Activated CD4-positive, alpha-beta T cell treated with anti-CD3 and anti-CD28 coated beads, Interleukin-2, amount 10 ng/mL, durations not matched to agents 24 days and 14 days (primary cell): ENCODE measurements around the gene GGTLC1. TPM values are rescaled to one million over a fixed set of nuclear protein-coding genes. Genes with fewer than 3 reads are reported as not detected.

Source experiments
- DNase-seq: peaks from one replicate; pipeline ENCODE4 v3.0.0; 2022
- H3K27ac Mint-ChIP-seq: one replicate; pipeline ENCODE4 v1.8.0; 2022; ENCODE audit warnings: mild to moderate bottlenecking, mixed read lengths
- H3K27me3 Mint-ChIP-seq: one replicate; pipeline ENCODE4 v1.8.0; 2022; ENCODE audit warnings: mixed read lengths
- H3K36me3 Mint-ChIP-seq: one replicate; pipeline ENCODE4 v1.8.0; 2022; ENCODE audit warnings: low read depth, mild to moderate bottlenecking, mixed read lengths
- H3K4me1 Mint-ChIP-seq: one replicate; pipeline ENCODE4 v1.8.0; 2021; ENCODE audit warnings: mixed read lengths
- H3K4me3 Mint-ChIP-seq: one replicate; pipeline ENCODE4 v1.8.0; 2022; ENCODE audit warnings: mild to moderate bottlenecking, moderate library complexity, mixed read lengths
- H3K9me3 Mint-ChIP-seq: one replicate; pipeline ENCODE4 v1.8.0; 2021; ENCODE audit warnings: mixed read lengths
- intact Hi-C: fragments of 100-400 bp; cut with micrococcal nuclease; formaldehyde crosslinking; loops from one replicate; pipeline ENCODE4 v1.15.1; 2023
- total RNA-seq: library from RNA; stranded (reverse); gene quantifications from 2 replicates; pipeline ENCODE4 v1.2.3, GENCODE V29; 2022

The GGTLC1 gene
- total RNA-seq, 1 donor from 2014 or later, result not detected

- no peak overlapping the region for H3K4me3 Mint-ChIP-seq
- no peaks in the 10 kb centered on the region for H3K36me3 Mint-ChIP-seq
- intact Hi-C loops, result no loop called here
- H3K27me3 Mint-ChIP-seq, result peaks cover 7% of the 10 kb centered on the region
- H3K9me3 Mint-ChIP-seq, result peaks cover 7% of the 10 kb centered on the region
- no peaks in the 10 kb centered on the region for H3K4me1 Mint-ChIP-seq
- H3K27ac Mint-ChIP-seq, result no peak overlapping the region
- no peak for DNase-seq
Observed at GRCh38 chr20:23966927-23967615, 21.5 kb downstream of the GGTLC1 start.

DNA sequence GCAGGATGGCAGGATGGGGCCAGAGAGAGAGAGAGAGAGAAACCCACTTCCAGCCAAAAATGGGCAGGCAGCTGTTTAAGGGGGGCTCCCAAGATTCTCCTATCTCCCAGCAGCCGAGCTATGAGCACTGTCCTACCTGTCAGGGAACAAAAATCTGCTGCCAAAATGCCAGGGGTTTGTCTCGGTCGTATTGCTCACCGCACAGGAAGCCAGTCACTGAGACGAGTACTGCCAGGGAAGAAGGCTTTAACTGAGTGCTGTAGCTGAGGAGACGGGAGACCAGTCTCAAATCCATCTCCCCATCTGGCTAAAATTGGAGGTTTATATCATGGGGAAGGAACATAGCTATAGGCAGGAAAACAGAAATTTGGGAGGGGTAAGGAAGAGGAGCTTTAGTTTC is 22.3 kb downstream of the GGTLC1 start:
- intact Hi-C loops, result no loop called here
- no peak for DNase-seq
- Mint-ChIP-seq H3K4me1 (no peaks in the 10 kb centered on the region), H3K4me3 (no peak overlapping the region), H3K36me3 (no peaks in the 10 kb centered on the region), H3K9me3 (peaks cover 7% of the 10 kb centered on the region), H3K27me3 (peaks cover 10% of the 10 kb centered on the region), H3K27ac (no peak overlapping the region)

DNA sequence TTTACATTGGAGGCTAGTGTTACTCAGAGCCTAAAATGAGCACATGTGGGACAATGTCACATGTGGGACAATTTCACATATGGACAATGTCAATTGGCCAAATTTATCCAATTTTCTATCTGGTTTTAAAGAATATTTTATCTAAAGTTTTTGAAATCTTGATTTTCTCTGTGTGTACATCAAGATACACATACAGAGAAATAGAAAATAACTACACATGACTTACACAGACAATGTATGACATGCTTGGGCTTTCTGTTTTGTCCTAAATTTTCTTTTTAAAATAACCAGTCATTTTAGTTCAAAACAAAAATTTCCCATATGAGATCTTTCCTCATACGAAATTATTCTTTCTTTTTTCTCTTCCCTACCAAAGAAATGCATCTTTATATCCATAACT is 24.6 kb downstream of the GGTLC1 start:
- no peak overlapping the region for H3K4me3 Mint-ChIP-seq
- no peaks in the 10 kb centered on the region for H3K36me3 Mint-ChIP-seq
- intact Hi-C loops, result no loop called here
- H3K27ac Mint-ChIP-seq, result no peak overlapping the region
- H3K27me3 Mint-ChIP-seq, result peaks cover 18% of the 10 kb centered on the region
- DNase-seq, result no peak
- peaks cover 7% of the 10 kb centered on the region for H3K9me3 Mint-ChIP-seq
- no peaks in the 10 kb centered on the region for H3K4me1 Mint-ChIP-seq

GRCh38 chr20:23962272-23962671 is 26.3 kb downstream of the GGTLC1 start:
- Mint-ChIP-seq H3K4me1 (no peaks in the 10 kb centered on the region), H3K4me3 (no peak overlapping the region), H3K9me3 (peaks cover 7% of the 10 kb centered on the region)

DNA sequence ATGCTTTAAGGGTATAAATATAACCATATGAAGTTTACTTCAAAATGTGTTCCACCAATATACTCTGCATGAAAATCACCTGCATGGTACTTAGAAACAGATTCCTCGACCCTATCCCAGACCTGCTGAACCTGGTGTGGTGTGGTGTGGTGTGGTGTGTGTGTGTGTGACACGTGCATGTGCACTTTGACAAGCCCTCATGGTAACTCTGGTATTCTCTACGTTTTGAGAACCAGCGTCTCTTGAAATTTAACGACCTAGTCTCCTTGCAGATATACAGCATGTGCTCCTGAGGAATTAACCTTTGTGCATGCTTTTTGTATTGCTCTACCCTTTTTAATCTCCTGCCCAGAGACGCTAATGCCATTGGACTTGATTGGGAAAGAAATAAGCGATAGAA is 29.5 kb downstream of the GGTLC1 start:
- peaks cover 3% of the 10 kb centered on the region for H3K9me3 Mint-ChIP-seq
- H3K4me1 Mint-ChIP-seq, result no peaks in the 10 kb centered on the region
- no peak for DNase-seq
- no peaks in the 10 kb centered on the region for H3K36me3 Mint-ChIP-seq
- no peak overlapping the region for H3K4me3 Mint-ChIP-seq
- H3K27ac Mint-ChIP-seq, result no peak overlapping the region
- peaks cover 21% of the 10 kb centered on the region for H3K27me3 Mint-ChIP-seq
- intact Hi-C loops, result no loop called here

More at GRCh38 chr20:23962272-23962671, 26.3 kb downstream of the GGTLC1 start:
- Mint-ChIP-seq H3K36me3 (no peaks in the 10 kb centered on the region), H3K27ac (no peak overlapping the region), H3K27me3 (peaks cover 18% of the 10 kb centered on the region)
- no peak for DNase-seq
- intact Hi-C loops, result no loop called here

- DNase-seq, result no peak
- H3K36me3 Mint-ChIP-seq, result no peaks in the 10 kb centered on the region
Observed at GRCh38 chr20:23955896-23956295, 32.7 kb downstream of the GGTLC1 start.

DNA sequence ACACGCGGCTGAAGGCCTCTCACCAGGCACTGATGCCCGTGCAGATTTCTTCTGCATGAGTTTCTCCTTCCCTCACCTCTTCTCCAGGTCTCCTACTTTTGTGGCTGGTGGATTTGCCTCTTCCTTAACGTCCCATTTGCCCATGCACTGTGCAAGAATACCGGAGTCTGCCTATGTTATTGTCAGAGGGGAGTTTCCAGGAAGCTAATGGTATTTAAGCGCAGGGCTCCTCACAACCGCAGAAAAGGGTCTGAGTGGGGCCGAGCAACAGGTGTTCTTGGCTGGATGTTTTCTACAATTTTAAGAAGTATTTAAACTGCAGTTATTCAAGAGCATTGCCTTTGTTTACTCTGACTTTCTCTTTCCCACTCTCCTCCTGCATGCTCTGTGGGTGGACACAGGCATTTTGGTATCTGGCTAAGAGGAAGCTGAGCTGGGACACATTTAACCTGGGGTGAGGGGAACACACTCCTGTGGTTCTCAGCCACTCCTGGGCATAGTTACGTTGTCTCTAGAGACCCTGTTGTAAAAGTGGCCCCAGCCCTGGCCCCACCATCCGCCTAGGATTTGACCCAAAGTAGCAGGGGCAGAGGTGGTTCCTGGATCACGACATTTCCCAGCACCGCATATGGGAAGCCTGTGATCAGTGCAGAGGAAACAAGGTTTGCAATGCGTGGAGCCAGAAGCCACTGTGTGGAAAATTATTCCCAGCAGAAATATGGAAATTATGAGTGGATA is 34.4 kb downstream of the GGTLC1 start:
- Mint-ChIP-seq H3K4me3 (no peak overlapping the region), H3K27ac (no peak overlapping the region), H3K4me1 (no peaks in the 10 kb centered on the region), H3K36me3 (no peaks in the 10 kb centered on the region), H3K9me3 (no peaks in the 10 kb centered on the region), H3K27me3 (peaks cover 13% of the 10 kb centered on the region)
- no peak for DNase-seq
- intact Hi-C loops, result no loop called here

More at GRCh38 chr20:23955896-23956295, 32.7 kb downstream of the GGTLC1 start:
- peaks cover 11% of the 10 kb centered on the region for H3K27me3 Mint-ChIP-seq
- H3K4me3 Mint-ChIP-seq, result no peak overlapping the region
- intact Hi-C loops, result no loop called here
- no peaks in the 10 kb centered on the region for H3K4me1 Mint-ChIP-seq
- H3K27ac Mint-ChIP-seq, result no peak overlapping the region
- no peaks in the 10 kb centered on the region for H3K9me3 Mint-ChIP-seq

GRCh38 chr20:23946206-23946605 is 42.4 kb downstream of the GGTLC1 start:
- H3K27me3 Mint-ChIP-seq, result peaks cover 19% of the 10 kb centered on the region
- no peaks in the 10 kb centered on the region for H3K4me1 Mint-ChIP-seq
- H3K4me3 Mint-ChIP-seq, result no peak overlapping the region
- H3K9me3 Mint-ChIP-seq, result no peaks in the 10 kb centered on the region
- no peaks in the 10 kb centered on the region for H3K36me3 Mint-ChIP-seq
- no peak for DNase-seq
- intact Hi-C loops, result no loop called here
- no peak overlapping the region for H3K27ac Mint-ChIP-seq

- peaks cover 8% of the 10 kb centered on the region for H3K27me3 Mint-ChIP-seq
- H3K9me3 Mint-ChIP-seq, result no peaks in the 10 kb centered on the region
- H3K27ac Mint-ChIP-seq, result no peak overlapping the region
- intact Hi-C loops, result no loop called here
- no peak overlapping the region for H3K4me3 Mint-ChIP-seq
- no peaks in the 10 kb centered on the region for H3K4me1 Mint-ChIP-seq
- no peaks in the 10 kb centered on the region for H3K36me3 Mint-ChIP-seq
- no peak for DNase-seq
Observed at GRCh38 chr20:23943304-23943703, 45.3 kb downstream of the GGTLC1 start.

GRCh38 chr20:23939641-23940040 is 48.9 kb downstream of the GGTLC1 start:
- Mint-ChIP-seq H3K27ac (no peak overlapping the region), H3K36me3 (no peaks in the 10 kb centered on the region), H3K4me3 (no peak overlapping the region), H3K27me3 (peaks cover 4% of the 10 kb centered on the region), H3K9me3 (no peaks in the 10 kb centered on the region), H3K4me1 (no peaks in the 10 kb centered on the region)
- DNase-seq, result no peak
- intact Hi-C loops, result no loop called here

DNA sequence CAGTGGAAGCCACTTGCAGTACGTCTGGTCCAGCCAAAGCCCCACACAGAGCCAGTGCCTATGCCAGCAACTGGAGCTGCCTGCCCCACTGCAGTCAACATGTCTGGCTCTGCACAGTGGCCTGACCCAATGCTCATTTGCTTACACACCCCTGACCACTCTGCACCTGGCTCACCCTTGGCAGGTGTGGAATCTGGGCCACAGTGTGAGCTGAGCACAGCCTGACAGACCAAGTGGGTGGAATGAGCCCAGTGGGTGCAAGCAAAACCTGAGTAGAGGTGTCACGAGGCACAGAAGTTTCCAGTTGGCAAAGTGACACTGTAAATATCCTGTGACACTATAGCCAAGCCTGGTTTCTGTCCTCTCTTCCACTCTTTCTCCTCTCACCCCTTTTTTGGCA is 49.5 kb downstream of the GGTLC1 start:
- Mint-ChIP-seq H3K4me3 (no peak overlapping the region), H3K4me1 (no peaks in the 10 kb centered on the region), H3K9me3 (no peaks in the 10 kb centered on the region), H3K36me3 (no peaks in the 10 kb centered on the region), H3K27me3 (peaks cover 4% of the 10 kb centered on the region), H3K27ac (no peak overlapping the region)
- intact Hi-C loops, result no loop called here
- DNase-seq, result no peak

- no peaks in the 10 kb centered on the region for H3K9me3 Mint-ChIP-seq
- H3K27me3 Mint-ChIP-seq, result peaks cover 4% of the 10 kb centered on the region
- H3K27ac Mint-ChIP-seq, result no peak overlapping the region
- intact Hi-C loops, result no loop called here
- no peaks in the 10 kb centered on the region for H3K4me1 Mint-ChIP-seq
- no peak for DNase-seq
- H3K36me3 Mint-ChIP-seq, result no peaks in the 10 kb centered on the region
- no peak overlapping the region for H3K4me3 Mint-ChIP-seq
Observed at GRCh38 chr20:23938118-23938438, 50.5 kb downstream of the GGTLC1 start.

DNA sequence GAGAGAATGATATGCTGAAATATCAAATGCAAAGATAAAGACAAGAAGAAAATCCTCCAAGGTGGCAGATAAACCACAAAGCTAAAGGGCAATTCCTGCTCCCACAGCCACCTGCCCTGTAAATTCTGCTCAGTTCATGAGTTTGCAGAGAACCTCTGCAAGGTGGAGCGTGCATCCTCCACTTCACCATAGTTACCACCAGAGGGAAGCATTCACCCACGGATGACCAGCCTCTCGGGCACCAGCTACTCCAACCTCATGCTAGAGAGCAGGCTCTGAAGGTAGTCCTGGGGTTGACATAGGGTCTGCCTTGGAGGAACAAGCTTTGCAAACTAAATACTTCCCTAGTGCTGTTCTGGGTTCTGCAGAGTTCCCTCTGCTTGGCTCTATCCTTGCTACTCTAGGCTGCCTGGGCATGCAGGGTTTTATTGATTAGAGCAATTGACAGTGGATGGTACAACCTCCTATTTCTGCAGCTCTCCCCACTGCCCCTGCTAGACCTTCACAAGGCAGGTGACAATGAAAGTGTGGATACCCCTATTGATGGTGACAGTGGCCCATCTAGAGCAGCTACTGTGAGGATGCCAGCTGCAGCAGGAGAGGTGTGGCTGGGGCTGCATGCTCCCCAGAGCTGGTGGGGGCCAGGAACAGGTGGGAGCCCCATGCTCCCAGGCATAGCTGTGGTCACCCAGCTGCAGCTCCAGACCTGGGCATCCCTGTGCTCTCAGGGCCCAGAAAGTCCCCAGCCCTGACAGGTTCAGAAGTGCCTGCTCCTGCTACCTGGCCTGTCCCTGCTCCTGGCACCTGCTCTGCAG is 51.1 kb downstream of the GGTLC1 start:
- intact Hi-C loops, result loop anchor here (1.0 to 2.0 kb wide), 3 partner anchors 163 to 979 kb away; no protein-coding TSS in a partner anchor
- Mint-ChIP-seq H3K4me1 (peaks cover 1% of the 10 kb centered on the region), H3K9me3 (no peaks in the 10 kb centered on the region)

More for the DNA sequence above, 51.1 kb downstream of the GGTLC1 start:
- H3K27ac Mint-ChIP-seq, result no peak overlapping the region
- H3K36me3 Mint-ChIP-seq, result no peaks in the 10 kb centered on the region
- no peak overlapping the region for H3K4me3 Mint-ChIP-seq
- peak; percentile 90 for DNase-seq
- peaks cover 4% of the 10 kb centered on the region for H3K27me3 Mint-ChIP-seq
